Lower leg skin (tissue), 3 donors: ENCODE results near the gene KCNQ1OT1.

ENCODE experiments used
- CTCF ChIP-seq, 3 donors: fragments of 450-650 bp; IDR thresholded peaks; one replicate each; pipeline ENCODE4 v1.5.1; 2016; ENCODE audit warnings: antibody characterized with exemption in 3 of 3, mild to moderate bottlenecking in 3 of 3, moderate library complexity in 2 of 3
- POLR2A ChIP-seq, 2 donors: fragments of 450-650 bp; IDR thresholded peaks; one replicate each; pipeline ENCODE4 v1.6.1; 2016 to 2017; ENCODE audit warnings: antibody characterized with exemption in 2 of 2, mild to moderate bottlenecking in 1 of 2, moderate library complexity in 1 of 2

- TF ChIP-seq CTCF (IDR thresholded peaks at IDR 0.05), result no peak
- no peak for TF ChIP-seq POLR2A (IDR thresholded peaks at IDR 0.05)
Observed at GRCh38 chr11:2678396-2678795, 21.4 kb downstream of the KCNQ1OT1 start.
